ENCODE results near the gene CHCHD3.

DNA sequence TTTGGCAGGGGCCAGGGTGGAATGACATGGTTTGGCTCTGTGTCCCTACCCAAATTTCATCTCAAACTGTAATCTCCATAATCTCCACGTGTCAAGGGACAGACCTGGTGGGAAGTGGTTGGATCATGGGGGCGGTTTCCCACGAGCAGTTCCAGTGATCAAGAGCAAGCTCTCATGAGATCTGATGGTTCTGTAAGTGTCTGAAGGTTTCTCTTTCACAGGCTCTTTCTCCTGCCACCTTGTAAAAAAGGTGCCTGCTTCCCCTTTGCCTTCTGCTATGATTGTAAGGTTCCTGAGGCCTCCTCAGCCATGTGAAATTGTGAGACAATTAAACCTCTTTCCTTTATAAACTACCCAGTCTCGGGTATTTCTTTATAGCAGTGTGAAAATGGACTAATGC lies 188.3 kb downstream of the CHCHD3 start:
- TF ChIP-seq KAT7 (CRISPR knock-in tag; IDR thresholded peaks at IDR 0.05; ENCODE audit: borderline replicate concordance): no peak
- no peak for TF ChIP-seq IRF2 (CRISPR knock-in tag; IDR thresholded peaks at IDR 0.05; ENCODE audit: borderline replicate concordance, low read depth)

Data from WTC11 (cell line).